Heart right ventricle (tissue), 16 donors: ENCODE measurements around the gene IL4. TPM values are rescaled to one million over a fixed set of nuclear protein-coding genes. Genes with fewer than 3 reads are reported as not detected.
A peak's percentile ranks its signal among the peaks of the same experiment; 100 is the strongest.

Experiments
- ATAC-seq, 8 donors: fragments of 200-7000 bp; cut with Tn5 transposase; one replicate each; pipeline ENCODE4 v1.9.1; 2020; ENCODE audit warnings: mild to moderate bottlenecking in 8 of 8, moderate library complexity in 8 of 8, moderate number of reproducible peaks in 1 of 8
- DNase-seq, 2 donors: peaks; one replicate each; pipeline ENCODE4 v3.0.0-alpha.2; 2020
- H3K27ac ChIP-seq, 10 donors: fragments of 200-600 bp; sonication (generic) in 2 of 10; one replicate each; pipeline versions ENCODE4 v1.5.0 to v1.8.0; 2020 to 2022; ENCODE audit warnings: mild to moderate bottlenecking in 3 of 10
- H3K27me3 ChIP-seq, 7 donors: fragments of 200-600 bp; one replicate each; pipeline ENCODE4 v1.8.0; 2021 to 2022; ENCODE audit warnings: mild to moderate bottlenecking in 2 of 7
- H3K36me3 ChIP-seq, 9 donors: fragments of 200-600 bp; sonication (generic) in 1 of 9; one replicate each; pipeline versions ENCODE4 v1.5.0 to v1.8.0; 2020 to 2022; ENCODE audit warnings: mild to moderate bottlenecking in 2 of 9
- H3K4me1 ChIP-seq, 9 donors: fragments of 200-600 bp; sonication (generic) in 1 of 9; one replicate each; pipeline versions ENCODE4 v1.5.0 to v1.8.0; 2020 to 2022; ENCODE audit warnings: mild to moderate bottlenecking in 4 of 9
- H3K4me3 ChIP-seq, 10 donors: fragments of 200-600 bp; sonication (generic) in 2 of 10; one replicate each; pipeline versions ENCODE4 v1.5.0 to v1.8.0; 2020 to 2022; ENCODE audit warnings: mild to moderate bottlenecking in 7 of 10, moderate library complexity in 2 of 10
- H3K9me3 ChIP-seq, 11 donors: fragments of 200-600 bp in 10 of 11; sonication (generic) in 2 of 11; one replicate each; pipeline versions ENCODE4 v1.5.0 to v1.8.0; 2013 to 2022; ENCODE audit warnings: mild to moderate bottlenecking in 2 of 11, control low read depth in 1 of 11, moderate library complexity in 1 of 11
- WGBS, 2 donors: extraction: QIAGEN DNeasy Blood & Tissue Kit; methylation state at CpG; one replicate each; pipeline ENCODE4 v1.1.7; 2013; ENCODE audit warnings: inconsistent platforms in 1 of 2; 5-methylcytosine and 5-hydroxymethylcytosine counted together
- intact Hi-C, 10 donors: fragments of 100-400 bp; cut with DNase I; formaldehyde crosslinking; loops; one replicate each; pipeline versions ENCODE4 v1.11.1 to v1.14.2; 2022
- polyA plus RNA-seq, 2 donors: library from polyadenylated mRNA; stranded (reverse); fragments of 200-250 nt; gene quantifications; one replicate each; pipeline ENCODE4 v1.2.3, GENCODE V29; 2013
- total RNA-seq, 10 donors: library from RNA; stranded (reverse); fragmentation: NEBNext Ultra II Directional in 3 of 10; extraction: Animal tissue kit (Norgen Biotek cat#: 25700) in 3 of 10; gene quantifications; one replicate each; pipeline versions ENCODE4 v1.2.1 to v1.2.4, GENCODE V29; 2021 to 2023
- TF ChIP-seq, protein P1 (sequence below), 9 donors: fragments of 200-600 bp; sonication (generic) in 2 of 9; IDR thresholded peaks; one replicate each; pipeline versions ENCODE4 v1.5.0 to v1.8.0; 2021 to 2022; ENCODE audit warnings: antibody characterized with exemption in 9 of 9, mild to moderate bottlenecking in 5 of 9, moderate library complexity in 1 of 9
- donor health status: Arrhythmogenic right ventricular cardiomyopathy.
- donor health status: ischemic (EF 13 %, LVEDD 7.1; RV severe dilation, severe dysfunction).
- donor health status: healthy with polysubstance abuse.
- donor health status: DM: no; HTN: yes; CAD: no.
- donor health status: DM: no; HTN: no; CAD: no.
- donor health status: ischemic (EF 25% LVEDD 6.9; RV normal size, moderate dysfunction).
- donor health status: ischemic (EF 25% LVEDD 5.7; RV mildly dilated, moderate dysfunction).
- donor health status: healthy.
- donor health status: DM: yes; HTN: yes; CAD: no.
- donor health status: Ischemic cardiomyopathy.
- donor health status: ischemic (EF 35%, LVEDD 5.7; RV mildly dilated, moderate dysfunction).
- donor health status: nonischemic (EF 11% LVEDD 7.7; RV severe dilation, severe dysfunction).
- donor health status: DM: yes; HTN: yes; CAD: no.
- donor health status: PGD.
- donor health status: ischemic (EF 29% LVEDD 5.4; RV normal size, mild dysfunction).
- donor health status: nonischemic (EF 23%, LVEDD 6.1; RV moderate dilation, normal function).

IL4 gene
- total and polyA plus RNA-seq, 12 donors: not detected

DNA sequence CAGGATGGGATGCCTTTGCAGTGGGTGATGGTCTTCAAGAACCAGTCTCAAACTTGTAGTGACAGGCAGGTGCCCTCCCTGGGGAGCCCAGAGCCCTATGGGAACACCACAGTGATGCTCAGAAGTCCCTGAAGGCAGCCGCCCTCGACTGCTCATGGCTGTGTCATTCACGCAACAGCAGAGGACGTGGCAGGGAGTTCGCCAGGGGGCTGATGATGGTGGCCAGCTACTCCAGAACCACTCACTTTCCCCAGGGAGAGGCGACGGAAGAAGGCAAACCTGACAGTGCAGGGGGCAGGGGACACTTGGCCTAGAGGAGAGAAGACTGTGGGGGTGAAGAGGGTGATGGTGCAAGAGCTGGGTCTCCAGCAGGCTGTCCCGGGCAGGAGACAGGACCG, 11.8 kb upstream of the IL4 start:
- Histone ChIP-seq H3K4me3 (no peak overlapping the region), H3K9me3 (no peaks in the 10 kb centered on the region), H3K27me3 (peaks cover 0 to 7% (median 4%) of the 10 kb centered on the region in 7 donors), H3K36me3 (no peaks in the 10 kb centered on the region), H3K4me1 (peaks cover 0 to 11% (median 0%) of the 10 kb centered on the region in 9 donors), H3K27ac (no peak overlapping the region)
- no peak for DNase-seq
- TF ChIP-seq, protein P1, sequence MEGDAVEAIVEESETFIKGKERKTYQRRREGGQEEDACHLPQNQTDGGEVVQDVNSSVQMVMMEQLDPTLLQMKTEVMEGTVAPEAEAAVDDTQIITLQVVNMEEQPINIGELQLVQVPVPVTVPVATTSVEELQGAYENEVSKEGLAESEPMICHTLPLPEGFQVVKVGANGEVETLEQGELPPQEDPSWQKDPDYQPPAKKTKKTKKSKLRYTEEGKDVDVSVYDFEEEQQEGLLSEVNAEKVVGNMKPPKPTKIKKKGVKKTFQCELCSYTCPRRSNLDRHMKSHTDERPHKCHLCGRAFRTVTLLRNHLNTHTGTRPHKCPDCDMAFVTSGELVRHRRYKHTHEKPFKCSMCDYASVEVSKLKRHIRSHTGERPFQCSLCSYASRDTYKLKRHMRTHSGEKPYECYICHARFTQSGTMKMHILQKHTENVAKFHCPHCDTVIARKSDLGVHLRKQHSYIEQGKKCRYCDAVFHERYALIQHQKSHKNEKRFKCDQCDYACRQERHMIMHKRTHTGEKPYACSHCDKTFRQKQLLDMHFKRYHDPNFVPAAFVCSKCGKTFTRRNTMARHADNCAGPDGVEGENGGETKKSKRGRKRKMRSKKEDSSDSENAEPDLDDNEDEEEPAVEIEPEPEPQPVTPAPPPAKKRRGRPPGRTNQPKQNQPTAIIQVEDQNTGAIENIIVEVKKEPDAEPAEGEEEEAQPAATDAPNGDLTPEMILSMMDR (IDR thresholded peaks at IDR 0.05): no peak
- WGBS, 2 donors: 92 to 93% methylated on average over 9 of the region's 9 CpGs
- ATAC-seq: no peak
- intact Hi-C loops: no loop called here

DNA sequence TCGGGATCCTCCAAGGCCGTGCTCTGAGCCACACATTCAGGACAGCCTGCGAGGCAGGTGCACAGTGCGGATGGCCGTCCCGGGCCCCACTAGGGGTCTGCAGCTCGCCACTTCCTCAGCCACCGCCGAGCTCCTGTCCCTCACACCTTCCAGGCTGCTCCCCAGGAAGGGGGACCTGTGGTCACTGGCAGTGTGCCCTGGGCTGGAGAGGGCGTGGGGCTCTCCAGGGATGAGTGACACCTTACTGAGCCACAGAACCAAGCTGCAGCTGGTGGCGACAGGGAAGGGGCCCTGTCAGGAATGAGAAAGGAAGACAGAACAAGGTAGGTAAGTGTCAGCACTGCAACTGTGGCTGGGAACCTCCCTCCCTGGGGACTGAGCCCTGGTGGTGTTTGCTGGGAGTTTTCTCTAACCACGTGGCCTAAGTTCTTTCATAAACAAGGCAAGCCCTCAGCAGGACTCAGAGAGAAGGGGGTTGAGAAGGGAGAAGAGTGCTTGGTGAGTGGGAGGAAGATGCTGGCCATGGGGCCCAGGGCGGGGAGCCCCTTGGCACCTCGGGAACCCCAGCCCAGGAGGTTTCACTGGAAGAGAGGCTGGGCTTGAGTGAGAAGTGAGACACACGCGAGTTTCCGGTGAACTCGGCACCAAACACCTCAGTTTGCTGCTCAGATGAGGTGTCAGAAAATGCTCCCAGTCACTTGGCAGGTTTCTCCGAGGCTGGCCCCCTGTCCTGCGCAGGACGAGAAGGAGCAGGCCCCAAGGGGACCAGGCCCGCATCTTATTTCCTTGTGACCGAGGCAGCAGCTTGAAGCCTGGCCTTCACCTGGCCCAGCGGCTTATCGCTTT, 10.6 kb upstream of the IL4 start:
- WGBS, 2 donors: 75 to 78% methylated on average over 25 of the region's 25 CpGs
- no peak for DNase-seq
- Histone ChIP-seq H3K36me3 (no peaks in the 10 kb centered on the region), H3K9me3 (no peaks in the 10 kb centered on the region), H3K4me1 (peaks cover 0 to 11% (median 0%) of the 10 kb centered on the region in 9 donors), H3K27ac (peak overlapping the region in 1 of 10 donors; percentile 38), H3K4me3 (no peak overlapping the region), H3K27me3 (peaks cover 0 to 9% (median 0%) of the 10 kb centered on the region in 7 donors)
- TF ChIP-seq, protein P1 (IDR thresholded peaks at IDR 0.05): no peak
- ATAC-seq: no peak
- intact Hi-C loops: no loop called here

DNA sequence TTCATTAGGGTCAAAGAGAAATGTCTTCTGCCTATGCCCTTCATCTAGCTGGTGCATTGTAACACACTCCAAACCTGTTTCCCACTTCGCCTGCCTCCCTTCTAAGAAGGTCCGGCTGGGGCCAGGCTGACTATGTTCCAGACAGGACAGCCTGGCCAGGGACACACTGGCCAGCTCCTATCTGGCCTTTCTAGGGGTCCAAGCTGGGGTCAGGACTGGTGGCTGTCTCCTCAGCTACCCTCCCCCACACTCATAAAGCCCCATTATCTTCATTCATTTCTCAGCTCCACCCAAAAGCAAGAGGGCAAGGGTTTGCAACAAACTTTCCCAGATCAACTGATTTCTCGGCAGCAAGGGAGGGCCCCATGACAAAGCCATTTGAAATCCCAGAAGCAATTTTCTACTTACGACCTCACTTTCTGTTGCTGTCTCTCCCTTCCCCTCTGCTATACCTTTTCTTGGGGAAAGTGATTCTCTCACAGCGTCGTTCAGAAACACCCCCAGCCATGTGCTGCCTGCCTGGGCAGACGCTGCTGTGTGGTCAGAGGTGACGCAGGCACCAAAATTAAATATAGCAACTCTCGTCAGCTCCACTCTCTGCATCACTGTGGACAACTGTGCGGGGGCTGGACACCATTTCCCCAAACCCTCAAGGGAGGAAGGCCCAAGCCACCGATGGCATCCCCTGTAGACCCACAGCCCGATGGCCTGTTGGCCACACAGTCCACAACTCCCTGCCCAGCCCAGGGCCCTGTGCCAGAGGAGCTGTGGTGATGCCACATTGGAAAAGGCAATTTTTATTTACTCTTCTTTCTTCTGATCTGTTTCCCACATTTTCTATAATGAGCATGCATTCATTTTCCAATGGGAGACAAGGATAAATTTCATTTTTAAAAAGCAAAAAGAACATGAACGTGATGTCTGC, 9.8 kb upstream of the IL4 start:
- Histone ChIP-seq H3K4me3 (no peak overlapping the region), H3K27me3 (peaks cover 0 to 9% (median 0%) of the 10 kb centered on the region in 7 donors), H3K27ac (peak overlapping the region in 1 of 10 donors; percentile 38), H3K36me3 (no peaks in the 10 kb centered on the region), H3K4me1 (peaks cover 0 to 11% (median 0%) of the 10 kb centered on the region in 9 donors), H3K9me3 (no peaks in the 10 kb centered on the region)
- WGBS, 2 donors: 77 to 79% methylated on average over 13 of the region's 13 CpGs
- ATAC-seq: peak in 1 of 8 donors; percentile 40
- intact Hi-C loops: no loop called here
- no peak for DNase-seq
- TF ChIP-seq, protein P1 (IDR thresholded peaks at IDR 0.05): no peak

DNA sequence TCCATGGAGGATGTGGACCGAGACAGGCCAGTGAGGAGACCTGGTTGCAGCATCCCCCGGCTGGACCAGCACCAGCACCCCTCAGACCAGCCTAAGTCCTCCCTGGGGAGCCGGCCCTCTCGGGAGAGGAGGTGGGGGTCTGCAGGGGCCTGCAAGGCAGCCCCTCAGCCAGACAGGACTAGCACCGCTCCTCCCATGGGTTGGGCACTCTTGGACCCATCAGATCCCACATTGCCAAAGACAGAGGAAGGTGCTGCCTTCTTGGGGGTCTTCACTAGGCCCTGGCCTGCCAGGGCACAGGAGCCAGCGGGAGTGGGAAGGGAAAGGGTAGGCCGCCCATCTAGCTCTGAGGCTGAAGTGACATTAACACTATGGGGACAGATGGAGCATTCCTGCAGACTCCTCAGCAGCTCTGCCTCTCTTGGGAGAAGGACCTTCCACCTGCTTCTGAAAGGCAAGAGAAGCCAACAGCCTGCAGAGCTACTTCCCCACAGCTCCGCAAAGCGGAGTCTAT, 9.0 kb upstream of the IL4 start:
- H3K36me3 ChIP-seq: no peaks in the 10 kb centered on the region
- ATAC-seq (peak in 1 of 8 donors; percentile 16), DNase-seq (no peak)
- TF ChIP-seq, protein P1 (IDR thresholded peaks at IDR 0.05): no peak
- peaks cover 0 to 9% (median 0%) of the 10 kb centered on the region in 7 donors for H3K27me3 ChIP-seq
- no peak overlapping the region for H3K27ac ChIP-seq
- WGBS, 2 donors: 94 to 99% methylated on average over 9 of the region's 9 CpGs
- H3K4me1 ChIP-seq: peaks cover 0 to 11% (median 0%) of the 10 kb centered on the region in 9 donors
- intact Hi-C loops: no loop called here
- no peak overlapping the region for H3K4me3 ChIP-seq
- no peaks in the 10 kb centered on the region for H3K9me3 ChIP-seq
